ENCODE measurements around the gene ADARB2.

ADARB2 gene

GRCh38 chr10:1508096-1508495 lies 229.2 kb downstream of the ADARB2 start:
- FAIRE-seq (no peak), DNase-seq (ENCODE audit: low spot score) (no peak)

DNA sequence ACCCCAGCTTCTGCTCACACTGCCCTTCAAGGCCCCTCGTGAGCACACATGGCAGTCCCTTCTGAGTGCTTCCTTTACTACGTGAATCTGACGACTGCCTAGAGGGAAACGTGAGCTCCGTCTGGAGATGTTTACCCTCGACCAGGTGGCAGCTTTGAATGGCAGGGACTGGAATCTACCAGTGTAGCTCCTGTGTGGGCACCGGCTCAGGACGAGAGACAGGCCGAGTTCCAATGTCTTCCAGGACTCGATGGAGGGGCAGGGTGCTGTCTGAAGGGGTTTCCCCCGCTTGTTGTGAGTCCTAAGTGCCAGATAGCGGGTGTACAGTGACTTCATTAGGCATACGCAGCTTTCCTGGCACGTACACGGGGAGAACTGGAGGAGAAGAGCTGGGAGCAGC lies 229.9 kb downstream of the ADARB2 start:
- no peak for DNase-seq (ENCODE audit: low spot score)
- no peak for FAIRE-seq

DNA sequence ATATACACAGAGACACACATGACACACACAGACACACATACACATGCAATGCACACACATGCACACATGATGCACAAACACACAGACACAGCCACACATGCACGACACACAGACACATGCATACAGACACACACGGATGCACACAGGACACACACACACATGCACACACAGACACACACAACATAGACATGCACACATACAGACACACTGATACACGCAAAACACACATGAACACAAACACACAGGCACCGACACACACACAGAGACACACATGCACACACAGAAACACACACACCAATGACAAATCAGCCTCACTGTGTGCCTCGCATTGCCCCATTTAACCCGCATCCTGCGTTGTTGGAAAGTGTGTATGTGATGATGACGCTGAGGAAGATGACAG lies 232.4 kb downstream of the ADARB2 start:
- no peak for FAIRE-seq
- DNase-seq (ENCODE audit: low spot score), result no peak

- DNase-seq (ENCODE audit: low spot score), result no peak
- no peak for FAIRE-seq
Measured at GRCh38 chr10:1504286-1504685, 233.0 kb downstream of the ADARB2 start.

DNA sequence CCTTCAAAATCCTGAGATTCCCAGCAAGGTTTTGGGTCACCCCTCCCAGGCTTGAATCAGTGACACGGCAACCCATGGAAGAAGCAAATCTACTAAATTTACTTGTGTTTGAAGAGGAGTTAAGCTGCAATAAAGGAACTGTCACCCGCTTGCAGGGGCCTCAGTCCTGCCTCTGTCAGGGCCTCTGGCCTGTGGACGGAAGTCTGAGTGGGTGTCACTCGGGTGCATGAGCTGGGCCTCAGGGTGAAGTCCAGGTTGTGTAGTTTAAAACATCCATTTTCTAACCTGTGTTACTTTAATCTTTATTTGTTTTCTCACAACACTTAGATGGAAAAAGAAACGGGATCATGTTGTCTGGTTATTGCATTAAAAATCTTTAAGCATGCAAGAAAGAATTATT lies 234.9 kb downstream of the ADARB2 start:
- FAIRE-seq (no peak), DNase-seq (ENCODE audit: low spot score) (no peak)

GRCh38 chr10:1499359-1499957 lies 237.9 kb downstream of the ADARB2 start:
- FAIRE-seq, result no peak

DNA sequence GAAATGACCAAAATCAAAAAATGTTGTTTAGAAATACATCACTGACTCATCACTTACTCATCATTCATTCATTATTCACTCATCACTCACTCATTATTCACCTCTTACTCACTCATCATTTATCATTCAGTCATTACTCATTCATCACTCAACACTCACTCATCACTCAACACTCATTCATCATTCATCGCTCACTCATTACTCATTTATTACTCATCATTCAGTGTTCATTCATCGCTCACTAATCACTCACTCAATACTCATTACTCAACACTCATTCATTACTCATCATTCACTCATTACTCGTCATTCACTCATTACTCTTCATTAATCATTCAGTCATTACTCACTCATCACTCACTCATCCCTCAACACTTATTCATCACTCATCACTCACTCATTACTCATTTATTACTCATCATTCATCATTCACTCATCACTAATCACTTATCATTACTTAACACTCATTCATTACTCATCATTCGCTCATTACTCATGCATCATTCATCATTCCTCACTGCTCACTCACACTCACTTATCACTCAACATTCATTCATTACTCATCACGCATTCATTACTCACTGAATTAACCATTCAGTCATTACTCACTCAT lies 238.5 kb downstream of the ADARB2 start:
- FAIRE-seq, result no peak
- no peak for DNase-seq (ENCODE audit: low spot score)

More at GRCh38 chr10:1499359-1499957, 237.9 kb downstream of the ADARB2 start:
- peak; percentile 6 for DNase-seq (ENCODE audit: low spot score)

DNA sequence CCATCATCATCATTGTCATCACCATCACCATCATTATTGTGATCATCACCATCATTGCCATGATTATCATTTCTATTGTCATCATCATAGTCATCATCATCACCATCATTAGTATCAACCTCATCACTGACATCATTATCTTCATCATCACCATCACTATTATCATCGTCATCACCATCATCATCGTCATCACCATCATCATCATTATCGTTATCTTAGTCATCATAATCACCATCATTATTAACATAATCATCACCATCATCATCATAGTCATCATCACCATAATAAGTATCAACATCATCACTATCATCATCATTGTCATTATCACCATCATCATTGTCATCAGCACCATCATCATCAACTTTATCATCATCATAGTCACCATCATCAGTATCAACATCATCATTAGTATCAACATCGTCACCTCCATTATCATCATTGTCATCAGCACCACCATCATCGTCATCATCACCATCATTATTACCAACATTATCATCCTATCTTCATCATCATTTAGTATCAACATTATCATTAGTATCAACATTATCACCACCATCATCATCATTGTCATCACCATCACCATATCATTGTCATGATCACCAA lies 241.3 kb downstream of the ADARB2 start:
- DNase-seq (ENCODE audit: low spot score) (no peak), FAIRE-seq (no peak)

DNA sequence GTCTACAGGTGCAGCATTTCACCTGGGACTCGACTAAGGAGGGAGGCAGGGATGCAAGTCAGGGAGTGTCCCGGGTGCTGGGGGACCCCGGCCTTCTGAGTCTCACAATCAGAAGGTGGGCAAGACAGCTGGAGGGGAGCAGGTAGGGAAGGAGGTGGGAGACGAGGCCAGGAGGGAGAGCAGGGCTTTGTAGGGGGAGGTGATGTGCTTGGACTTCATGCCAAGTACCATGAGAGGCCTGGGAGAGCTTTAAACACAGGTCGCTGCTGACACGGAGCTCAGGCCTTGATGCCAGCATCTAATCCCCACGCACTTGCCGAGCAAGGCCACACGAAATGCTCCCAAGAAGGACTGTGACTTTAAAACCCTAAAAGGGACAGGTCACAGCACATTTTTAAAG lies 244.7 kb downstream of the ADARB2 start:
- FAIRE-seq (no peak), DNase-seq (ENCODE audit: low spot score) (no peak)

DNA sequence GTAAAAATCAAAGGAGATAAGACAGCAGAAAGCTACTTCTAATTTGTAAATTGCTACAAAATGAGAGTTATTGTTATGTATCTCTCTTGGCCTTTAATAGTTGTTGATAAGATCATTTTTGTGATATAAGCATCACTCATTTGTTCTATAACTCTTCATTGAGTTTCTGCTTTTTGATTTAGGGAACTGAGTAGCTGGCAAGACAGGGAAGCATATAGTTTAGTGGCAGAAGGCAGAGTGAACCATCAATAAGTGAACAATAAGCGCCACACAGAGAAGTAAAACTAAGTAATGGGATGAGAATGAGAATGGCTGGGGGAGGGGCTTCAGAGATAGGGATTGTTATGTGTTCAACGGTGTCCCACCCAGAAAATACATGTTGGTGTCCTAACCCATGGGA lies 245.4 kb downstream of the ADARB2 start:
- FAIRE-seq (no peak), DNase-seq (ENCODE audit: low spot score) (no peak)

GRCh38 chr10:1489801-1490200 lies 247.5 kb downstream of the ADARB2 start:
- DNase-seq (ENCODE audit: low spot score), result no peak
- FAIRE-seq, result no peak

DNA sequence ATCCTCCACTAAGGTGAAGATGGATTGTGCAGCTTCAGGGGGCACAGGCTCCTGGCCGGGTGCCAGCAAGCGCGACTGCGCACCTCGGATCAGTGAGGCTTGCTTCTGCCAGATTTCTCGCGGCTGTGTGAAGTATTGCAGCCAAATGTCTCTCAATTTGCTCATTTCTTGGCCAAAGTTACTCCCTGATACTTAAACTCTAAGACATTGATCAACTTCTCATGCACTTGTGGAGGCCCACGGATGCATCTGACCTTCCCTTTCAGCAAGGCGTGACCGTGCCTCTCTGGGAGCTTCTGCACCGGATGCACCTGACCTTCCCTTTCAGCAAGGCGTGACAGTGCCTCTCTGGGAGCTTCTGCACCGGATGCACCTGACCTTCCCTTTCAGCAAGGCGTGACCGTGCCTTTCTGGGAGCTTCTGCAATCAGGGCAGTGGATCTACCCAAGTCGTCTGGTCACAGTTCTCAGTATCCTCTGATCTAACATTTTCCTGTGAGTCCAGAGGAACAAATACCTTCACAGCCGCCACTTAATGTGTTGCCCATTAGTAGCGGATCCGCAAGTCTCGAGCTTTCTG lies 248.3 kb downstream of the ADARB2 start:
- no peak for DNase-seq (ENCODE audit: low spot score)
- no peak for FAIRE-seq

GRCh38 chr10:1486841-1487687 lies 250.3 kb downstream of the ADARB2 start:
- FAIRE-seq, result no peak

GRCh38 chr10:1485357-1485756 lies 252.0 kb downstream of the ADARB2 start:
- FAIRE-seq, result no peak
- no peak for DNase-seq (ENCODE audit: low spot score)

More at GRCh38 chr10:1486841-1487687, 250.3 kb downstream of the ADARB2 start:
- no peak for DNase-seq (ENCODE audit: low spot score)

- no peak for DNase-seq (ENCODE audit: low spot score)
Measured at GRCh38 chr10:1483826-1484225, 253.5 kb downstream of the ADARB2 start.

DNA sequence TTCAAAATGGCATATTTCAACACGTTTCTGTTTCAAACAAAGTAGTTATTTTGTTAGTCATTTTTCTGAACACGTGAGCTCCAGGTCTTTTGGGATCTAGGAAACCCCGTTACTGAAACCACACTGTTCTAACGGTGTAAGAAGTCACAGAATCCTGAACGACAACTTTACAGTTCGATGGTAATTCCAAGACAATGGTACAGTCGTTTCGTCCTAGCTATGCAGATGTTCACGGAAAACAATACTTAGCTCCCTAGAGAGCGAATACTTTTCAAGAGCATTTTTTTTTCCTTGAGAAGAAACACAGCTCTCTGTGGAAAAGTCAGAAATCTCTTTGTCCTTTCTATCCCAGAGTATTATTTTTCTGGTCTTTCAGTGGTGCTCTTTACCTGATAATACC lies 254.1 kb downstream of the ADARB2 start:
- no peak for DNase-seq (ENCODE audit: low spot score)
- no peak for FAIRE-seq

More at GRCh38 chr10:1483826-1484225, 253.5 kb downstream of the ADARB2 start:
- FAIRE-seq, result no peak

GRCh38 chr10:1477578-1477977 lies 259.7 kb downstream of the ADARB2 start:
- FAIRE-seq (no peak), DNase-seq (ENCODE audit: low spot score) (no peak)

GRCh38 chr10:1476455-1476803 lies 260.9 kb downstream of the ADARB2 start:
- no peak for FAIRE-seq
- DNase-seq (ENCODE audit: low spot score), result no peak

GRCh38 chr10:1475771-1476454 lies 261.4 kb downstream of the ADARB2 start:
- FAIRE-seq, result no peak

GRCh38 chr10:1475098-1475591 lies 262.2 kb downstream of the ADARB2 start:
- DNase-seq (ENCODE audit: low spot score) (no peak), FAIRE-seq (no peak)

More at GRCh38 chr10:1475771-1476454, 261.4 kb downstream of the ADARB2 start:
- DNase-seq (ENCODE audit: low spot score), result no peak

All from RCC 7860 (cell line).